Right lobe of liver (tissue), 4 donors: ENCODE results near the gene RELT.

ENCODE experiments used
- POLR2A ChIP-seq: fragments of 450-650 bp; IDR thresholded peaks from one replicate; pipeline ENCODE4 v1.6.1; 2017; ENCODE audit warnings: antibody characterized with exemption, mild to moderate bottlenecking
- TF ChIP-seq, protein P1 (sequence below), 4 donors: fragments of 200-600 bp in 3 of 4; fragments of 450-650 bp in 1 of 4; IDR thresholded peaks; one replicate each; pipeline versions ENCODE4 v1.5.1 to v1.8.0; 2016 to 2022; ENCODE audit warnings: antibody characterized with exemption in 4 of 4, mild to moderate bottlenecking in 2 of 4
- donor health status: DM: no; HTN: no; CAD: no.
- donor health status: DM: no; HTN: no; CAD: no.
- donor health status: DM: no; HTN: yes; CAD: no.

GRCh38 chr11:73374151-73374550, 2.0 kb upstream of the RELT start:
- TF ChIP-seq, protein P1, sequence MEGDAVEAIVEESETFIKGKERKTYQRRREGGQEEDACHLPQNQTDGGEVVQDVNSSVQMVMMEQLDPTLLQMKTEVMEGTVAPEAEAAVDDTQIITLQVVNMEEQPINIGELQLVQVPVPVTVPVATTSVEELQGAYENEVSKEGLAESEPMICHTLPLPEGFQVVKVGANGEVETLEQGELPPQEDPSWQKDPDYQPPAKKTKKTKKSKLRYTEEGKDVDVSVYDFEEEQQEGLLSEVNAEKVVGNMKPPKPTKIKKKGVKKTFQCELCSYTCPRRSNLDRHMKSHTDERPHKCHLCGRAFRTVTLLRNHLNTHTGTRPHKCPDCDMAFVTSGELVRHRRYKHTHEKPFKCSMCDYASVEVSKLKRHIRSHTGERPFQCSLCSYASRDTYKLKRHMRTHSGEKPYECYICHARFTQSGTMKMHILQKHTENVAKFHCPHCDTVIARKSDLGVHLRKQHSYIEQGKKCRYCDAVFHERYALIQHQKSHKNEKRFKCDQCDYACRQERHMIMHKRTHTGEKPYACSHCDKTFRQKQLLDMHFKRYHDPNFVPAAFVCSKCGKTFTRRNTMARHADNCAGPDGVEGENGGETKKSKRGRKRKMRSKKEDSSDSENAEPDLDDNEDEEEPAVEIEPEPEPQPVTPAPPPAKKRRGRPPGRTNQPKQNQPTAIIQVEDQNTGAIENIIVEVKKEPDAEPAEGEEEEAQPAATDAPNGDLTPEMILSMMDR (IDR thresholded peaks at IDR 0.05): no peak
- no peak for TF ChIP-seq POLR2A
